H1 (cell line): ENCODE results near the gene RXRA. TPM values are rescaled to one million over a fixed set of nuclear protein-coding genes. Genes with fewer than 3 reads are reported as not detected.

Experiments
- CTCF ChIA-PET: fragments of 300-600 bp; sonication (Branson Sonifier 250); formaldehyde crosslinking; loops from one replicate; lab custom pipeline; 2021; ENCODE audit not compliant: partially characterized antibody; lab: Charles Lee
- POLR2A ChIA-PET: fragments of 300-600 bp; sonication (Branson Sonifier 250); formaldehyde crosslinking; loops from one replicate; lab custom pipeline; 2021; ENCODE audit warnings: inconsistent platforms; ENCODE audit not compliant: partially characterized antibody; lab: Charles Lee
- DNase-seq, 2 experiments: peaks; one replicate each; pipeline versions ENCODE4 v3.0.0 to v3.0.0-alpha.2; 2010 to 2022; ENCODE audit warnings: low spot score in 2 of 2, low read depth in 1 of 2, mixed read lengths in 1 of 2
- FAIRE-seq: peaks from 2 replicates; lab custom pipeline; 2011; peaks lifted over from hg19 to GRCh38; lab: Jason Lieb, UNC
- H2AFZ ChIP-seq: 2 replicates; pipeline ENCODE4 v1.8.1; 2012; ENCODE audit warnings: low read length, inconsistent platforms
- H2AK5ac ChIP-seq: 2 replicates; pipeline ENCODE4 v1.6.1; 2013; ENCODE audit warnings: low read depth, low read length
- H2BK120ac ChIP-seq: replicated peaks from 2 replicates; pipeline ENCODE3; 2013; ENCODE audit warnings: low read depth, low read length, inconsistent platforms
- H2BK12ac ChIP-seq: 2 replicates; pipeline ENCODE4 v1.6.1; 2013; ENCODE audit warnings: low read depth, low read length
- H2BK15ac ChIP-seq: 2 replicates; pipeline ENCODE4 v1.6.1; 2013; ENCODE audit warnings: low read length
- H2BK20ac ChIP-seq: 2 replicates; pipeline ENCODE4 v1.6.1; 2013; ENCODE audit warnings: low read length
- H2BK5ac ChIP-seq: 2 replicates; pipeline ENCODE4 v1.6.1; 2013; ENCODE audit warnings: low read depth, low read length
- H3K14ac ChIP-seq: 2 replicates; pipeline ENCODE4 v1.6.1; 2013; ENCODE audit warnings: inconsistent platforms; ENCODE audit not compliant: insufficient read length
- H3K18ac ChIP-seq: 2 replicates; pipeline ENCODE4 v1.6.1; 2013; ENCODE audit warnings: low read length; ENCODE audit errors: extremely low read depth
- H3K23ac ChIP-seq: 2 replicates; pipeline ENCODE4 v1.6.1; 2013; ENCODE audit warnings: inconsistent platforms; ENCODE audit not compliant: insufficient read length
- H3K23me2 ChIP-seq: 2 replicates; pipeline ENCODE4 v1.6.1; 2013; ENCODE audit warnings: low read depth, low read length
- H3K27ac ChIP-seq: 2 replicates; pipeline ENCODE4 v1.6.1; 2011; ENCODE audit warnings: low read depth, low read length, inconsistent platforms
- H3K27me3 ChIP-seq, 4 experiments: replicated peaks in 1 of 4; 1 replicate in 1 of 4; 2 replicates in 3 of 4; pipeline versions ENCODE4 v1.6.1 to v1.8.1; 2011 to 2013; ENCODE audit warnings: low read length in 3 of 4, mild to moderate bottlenecking in 3 of 4, inconsistent platforms in 2 of 4, mixed read lengths in 2 of 4, moderate library complexity in 1 of 4; ENCODE audit not compliant: control insufficient read depth in 3 of 4, insufficient read depth in 3 of 4; ENCODE audit errors: extremely low read depth in 1 of 4
- H3K36me3 ChIP-seq, 4 experiments: 2 replicates each; pipeline versions ENCODE4 v1.6.1 to v1.8.1; 2011 to 2013; ENCODE audit warnings: mild to moderate bottlenecking in 4 of 4, low read length in 3 of 4, moderate library complexity in 2 of 4, control low read depth in 1 of 4, inconsistent platforms in 1 of 4; ENCODE audit not compliant: insufficient read depth in 4 of 4, control insufficient read depth in 2 of 4
- H3K4ac ChIP-seq: replicated peaks from 2 replicates; pipeline ENCODE3; 2013; ENCODE audit warnings: low read length, low read depth, mixed read lengths, inconsistent platforms; ENCODE audit not compliant: insufficient read length
- H3K4me1 ChIP-seq, 4 experiments: replicated peaks in 1 of 4; 1 replicate in 1 of 4; 2 replicates in 3 of 4; pipeline versions ENCODE4 v1.6.1 to v1.8.1; 2011 to 2013; ENCODE audit warnings: low read length in 3 of 4, inconsistent platforms in 2 of 4, mixed read lengths in 1 of 4; ENCODE audit not compliant: insufficient read depth in 4 of 4, control insufficient read depth in 3 of 4
- H3K4me2 ChIP-seq, 2 experiments: 2 replicates each; pipeline versions ENCODE4 v1.6.1 to v1.8.1; 2011 to 2013; ENCODE audit warnings: low read depth in 2 of 2, low read length in 2 of 2, control low read depth in 1 of 2, inconsistent platforms in 1 of 2, mild to moderate bottlenecking in 1 of 2; ENCODE audit not compliant: insufficient read depth in 1 of 2
- H3K4me3 ChIP-seq, 4 experiments: fragments of 200-600, 300-600 bp in 1 of 4; sonication (generic), shearing (Covaris generic), sonication (Bioruptor Twin) in 1 of 4; 2 replicates each; pipeline versions ENCODE4 v1.5.1 to v1.8.1; 2011 to 2016; ENCODE audit warnings: low read length in 4 of 4, low read depth in 3 of 4, control low read depth in 2 of 4, inconsistent platforms in 2 of 4, mild to moderate bottlenecking in 2 of 4, mixed read lengths in 1 of 4, moderate library complexity in 1 of 4; ENCODE audit not compliant: insufficient read depth in 2 of 4; ENCODE audit errors: extremely low read depth in 1 of 4
- H3K56ac ChIP-seq: replicated peaks from 2 replicates; pipeline ENCODE3; 2013; ENCODE audit warnings: low read depth, mild to moderate bottlenecking, mixed read lengths, low read length, inconsistent platforms; ENCODE audit not compliant: insufficient read length
- H3K79me1 ChIP-seq: 2 replicates; pipeline ENCODE4 v1.6.1; 2013; ENCODE audit warnings: low read depth, low read length, control low read depth
- H3K79me2 ChIP-seq, 2 experiments: 2 replicates each; pipeline versions ENCODE4 v1.6.1 to v1.8.1; 2012 to 2013; ENCODE audit warnings: low read length in 2 of 2, mild to moderate bottlenecking in 2 of 2, inconsistent platforms in 1 of 2; ENCODE audit not compliant: insufficient read depth in 2 of 2, control insufficient read depth in 1 of 2
- H3K9ac ChIP-seq, 4 experiments: replicated peaks in 1 of 4; 1 replicate in 1 of 4; 2 replicates in 3 of 4; pipeline versions ENCODE4 v1.6.1 to v1.8.1; 2011 to 2013; ENCODE audit warnings: low read depth in 3 of 4, low read length in 3 of 4, control low read depth in 2 of 4, mild to moderate bottlenecking in 2 of 4, moderate library complexity in 2 of 4, inconsistent platforms in 1 of 4; ENCODE audit errors: extremely low read depth in 1 of 4
- H3K9me3 ChIP-seq, 2 experiments: 2 replicates each; pipeline versions ENCODE4 v1.6.1 to v1.8.1; 2012 to 2013; ENCODE audit warnings: mild to moderate bottlenecking in 2 of 2, moderate library complexity in 2 of 2, control low read depth in 1 of 2, inconsistent platforms in 1 of 2, low read depth in 1 of 2, low read length in 1 of 2, mixed read lengths in 1 of 2; ENCODE audit not compliant: insufficient read depth in 2 of 2
- H4K20me1 ChIP-seq, 2 experiments: replicated peaks in 1 of 2; 2 replicates each; pipeline versions ENCODE3 to v1.8.1; 2011 to 2013; ENCODE audit warnings: inconsistent platforms in 2 of 2, low read length in 2 of 2, mild to moderate bottlenecking in 1 of 2; ENCODE audit not compliant: insufficient read depth in 2 of 2, control insufficient read depth in 1 of 2
- H4K5ac ChIP-seq: 2 replicates; pipeline ENCODE4 v1.6.1; 2013; ENCODE audit warnings: low read length, low read depth, mixed read lengths, inconsistent platforms; ENCODE audit not compliant: insufficient read length
- H4K8ac ChIP-seq: 2 replicates; pipeline ENCODE4 v1.8.0; 2013; ENCODE audit warnings: mild to moderate bottlenecking, moderate library complexity, low read length, inconsistent platforms; ENCODE audit not compliant: insufficient read depth; ENCODE audit errors: extremely low read depth
- H4K91ac ChIP-seq: replicated peaks from 2 replicates; pipeline ENCODE3; 2013; ENCODE audit warnings: low read length, mixed read lengths, inconsistent platforms; ENCODE audit not compliant: insufficient read length
- BACH1 ChIP-seq: IDR thresholded peaks from 2 replicates; pipeline ENCODE4 v1.6.1; 2012; ENCODE audit warnings: low read length, improper control_type of control experiment
- BCL11A ChIP-seq, 2 experiments: IDR thresholded peaks; one replicate each; pipeline ENCODE4 v1.6.1; 2011; ENCODE audit warnings: low read depth in 2 of 2, low read length in 2 of 2, mild to moderate bottlenecking in 2 of 2
- NRF1 ChIP-seq: IDR thresholded peaks from 2 replicates; pipeline ENCODE4 v1.6.1; 2011; ENCODE audit warnings: mild to moderate bottlenecking, low read depth, low read length, improper control_type of control experiment
- SP2 ChIP-seq: IDR thresholded peaks from 2 replicates; pipeline ENCODE4 v1.6.1; 2012; ENCODE audit warnings: mild to moderate bottlenecking, low read length, inconsistent platforms
- SP4 ChIP-seq: IDR thresholded peaks from 2 replicates; pipeline ENCODE4 v1.6.1; 2012; ENCODE audit warnings: low read length, inconsistent platforms
- ZNF274 ChIP-seq: IDR thresholded peaks from 2 replicates; pipeline ENCODE4 v1.7.0; 2012; ENCODE audit warnings: low read length, borderline replicate concordance; ENCODE audit errors: extremely low read depth
- WGBS, 2 experiments: shearing (Covaris generic) in 1 of 2; methylation state at CpG; one replicate each; pipeline versions ENCODE4 v1.1.6 to v1.1.7; 2013 to 2015; ENCODE audit warnings: low lambda C conversion rate in 2 of 2, mixed read lengths in 2 of 2, inconsistent platforms in 1 of 2, low coverage in 1 of 2, missing lambda C conversion rate in 1 of 2; ENCODE audit not compliant: insufficient replicate concordance in 2 of 2, insufficient coverage in 1 of 2, insufficient read length in 1 of 2; ENCODE audit errors: extremely low coverage in 1 of 2, missing lambda C conversion rate in 1 of 2; 5-methylcytosine and 5-hydroxymethylcytosine counted together
- polyA plus RNA-seq, 7 experiments: library from polyadenylated mRNA; depleted of rRNA in 3 of 7; stranded (reverse) in 5 of 7; unstranded in 2 of 7; fragments of >200 nt in 5 of 7; fragments of 200-250 nt in 2 of 7; gene quantifications; 1 replicate in 5 of 7; 2 replicates in 1 of 7; 4 replicates in 1 of 7; pipeline versions ENCODE4 v1.2.1 to v1.2.3, GENCODE V29; 2011 to 2013; ENCODE audit warnings: missing spikeins in 2 of 7, mixed read lengths in 2 of 7
- total RNA-seq: library from RNA; stranded (reverse); fragmentation: NEBNext Ultra II Directional; extraction: Animal tissue kit (Norgen Biotek cat#: 25700); gene quantifications from 2 replicates; pipeline ENCODE4 v1.2.1, GENCODE V29; 2021
- TF ChIP-seq, protein P1 (sequence below): IDR thresholded peaks from 2 replicates; pipeline ENCODE4 v1.6.1; 2011; ENCODE audit warnings: low read length, improper control_type of control experiment

RXRA gene
- total and polyA plus RNA-seq, 2 of the 8 experiments (the other 6 are each of a cell fraction or from before 2014, with no cell fraction given): 9.8 to 29.4 TPM

DNA sequence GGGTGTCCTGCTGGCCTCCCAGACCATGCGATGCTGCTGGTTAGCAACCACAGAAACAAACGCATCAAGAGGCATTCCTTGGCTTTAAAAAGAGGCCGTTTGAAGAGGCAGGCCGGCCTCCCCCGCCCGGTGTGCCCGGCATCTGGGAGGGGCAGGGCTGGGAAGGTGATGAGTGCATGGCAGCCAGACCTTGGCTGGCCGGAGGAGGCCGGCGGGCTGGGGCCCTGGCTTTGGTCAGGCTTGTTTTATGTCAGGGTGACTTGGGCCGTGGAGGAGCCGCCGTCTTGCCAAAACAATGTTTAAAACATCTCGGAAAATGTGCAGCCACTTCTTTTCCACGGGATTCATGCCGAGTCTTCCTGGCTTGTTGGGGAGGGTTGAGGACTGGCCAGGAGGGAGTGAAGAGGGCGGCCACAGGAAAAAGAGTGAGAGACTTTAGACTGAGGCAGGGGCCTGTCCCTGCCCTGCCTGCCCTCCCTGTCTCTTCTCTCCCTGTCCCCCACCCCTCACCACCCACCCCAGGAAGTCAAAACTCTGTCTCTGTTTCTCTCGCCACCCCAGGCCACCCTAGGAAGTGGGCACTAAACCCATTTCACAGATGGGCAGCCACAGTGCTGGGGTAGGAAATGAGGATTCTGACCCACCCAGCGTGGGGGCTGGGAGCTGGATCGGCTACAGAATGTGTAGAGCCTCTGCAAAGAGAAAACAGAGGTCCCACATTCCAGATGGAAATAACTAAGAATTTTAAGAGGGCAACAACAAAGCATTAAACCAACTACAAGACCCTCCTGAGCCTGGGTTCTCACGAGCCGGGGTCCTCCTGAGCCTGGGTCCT is 143.0 kb downstream of the RXRA start:
- Histone ChIP-seq H2BK12ac (no peak overlapping the region), H3K4ac (no peak overlapping the region), H3K9ac (no peak overlapping the region), H4K8ac (no peak overlapping the region), H3K4me1 (no peaks in the 10 kb centered on the region), H3K79me2 (no peaks in the 10 kb centered on the region), H3K36me3 (no peaks in the 10 kb centered on the region), H3K4me3 (no peak overlapping the region), H3K27ac (no peak overlapping the region), H3K18ac (no peak overlapping the region), H2BK20ac (no peak overlapping the region), H3K79me1 (no peaks in the 10 kb centered on the region), H3K9me3 (peaks cover 4 to 12% of the 10 kb centered on the region in 2 experiments; a peak in 1 of 4 replicates), H3K23me2 (no peaks in the 10 kb centered on the region), H3K27me3 (no peaks in the 10 kb centered on the region), H3K4me2 (no peak overlapping the region), H4K5ac (no peak overlapping the region), H3K56ac (no peak overlapping the region), H3K23ac (no peak overlapping the region), H2BK15ac (no peak overlapping the region), H3K14ac (no peak overlapping the region), H2AFZ (no peak overlapping the region), H2AK5ac (no peak overlapping the region), H2BK5ac (no peak overlapping the region), H4K91ac (no peak overlapping the region), H4K20me1 (no peaks in the 10 kb centered on the region), H2BK120ac (no peak overlapping the region)
- FAIRE-seq (no peak), DNase-seq (no peak)
- 89% methylated on average over 21 of the region's 22 CpGs; no CpG with 5 or more reads in 1 of the 2 experiments for WGBS, 2 experiments
- ChIA-PET POLR2A (no interaction called here), CTCF (no interaction called here)
- no peak for TF ChIP-seq BCL11A (IDR thresholded peaks at IDR 0.05; ENCODE audit: low read depth in 2 of 2, low read length in 2 of 2)
- TF ChIP-seq NRF1: no peak
- no peak for TF ChIP-seq SP2
- TF ChIP-seq ZNF274: no peak
- TF ChIP-seq, protein P1, sequence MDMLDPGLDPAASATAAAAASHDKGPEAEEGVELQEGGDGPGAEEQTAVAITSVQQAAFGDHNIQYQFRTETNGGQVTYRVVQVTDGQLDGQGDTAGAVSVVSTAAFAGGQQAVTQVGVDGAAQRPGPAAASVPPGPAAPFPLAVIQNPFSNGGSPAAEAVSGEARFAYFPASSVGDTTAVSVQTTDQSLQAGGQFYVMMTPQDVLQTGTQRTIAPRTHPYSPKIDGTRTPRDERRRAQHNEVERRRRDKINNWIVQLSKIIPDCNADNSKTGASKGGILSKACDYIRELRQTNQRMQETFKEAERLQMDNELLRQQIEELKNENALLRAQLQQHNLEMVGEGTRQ: no peak
- TF ChIP-seq SP4: no peak
- TF ChIP-seq BACH1: no peak
